ENCODE data around the gene SH2D3A. TPM values are rescaled to one million over a fixed set of nuclear protein-coding genes. Genes with fewer than 3 reads are reported as not detected.
A peak's percentile ranks its signal among the peaks of the same experiment; 100 is the strongest.

Gene SH2D3A
- total RNA-seq, 1 experiment from 2014 or later = 30.3 TPM

DNA sequence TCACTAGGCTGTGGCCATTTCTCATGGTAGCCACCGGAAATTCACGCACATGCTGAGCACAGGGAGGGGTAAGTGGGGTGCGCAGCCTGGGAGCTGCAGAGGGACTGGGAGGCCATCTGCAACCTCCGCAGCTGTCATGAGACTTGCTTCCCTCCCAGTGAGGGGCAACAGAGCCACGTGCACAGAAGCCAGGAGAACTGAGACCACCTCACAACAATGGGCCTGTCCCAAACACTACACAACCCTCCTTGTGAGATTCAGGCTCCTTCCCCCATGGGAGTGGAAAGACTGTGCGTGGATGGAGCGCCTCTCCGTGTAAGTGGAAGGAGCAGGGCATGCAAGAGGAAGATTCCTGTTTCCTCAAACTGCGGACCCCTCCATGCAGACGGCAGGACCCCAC lies 55.6 kb downstream of the SH2D3A start:
- Mint-ChIP-seq H3K27me3 (ENCODE audit: low read depth) (peaks cover 40% of the 10 kb centered on the region), H3K27ac (no peak overlapping the region), H3K4me1 (peaks cover 13% of the 10 kb centered on the region), H3K9me3 (no peaks in the 10 kb centered on the region), H3K4me3 (no peak overlapping the region), H3K36me3 (no peaks in the 10 kb centered on the region)
- ATAC-seq = no peak
- TF ChIP-seq, protein P1, sequence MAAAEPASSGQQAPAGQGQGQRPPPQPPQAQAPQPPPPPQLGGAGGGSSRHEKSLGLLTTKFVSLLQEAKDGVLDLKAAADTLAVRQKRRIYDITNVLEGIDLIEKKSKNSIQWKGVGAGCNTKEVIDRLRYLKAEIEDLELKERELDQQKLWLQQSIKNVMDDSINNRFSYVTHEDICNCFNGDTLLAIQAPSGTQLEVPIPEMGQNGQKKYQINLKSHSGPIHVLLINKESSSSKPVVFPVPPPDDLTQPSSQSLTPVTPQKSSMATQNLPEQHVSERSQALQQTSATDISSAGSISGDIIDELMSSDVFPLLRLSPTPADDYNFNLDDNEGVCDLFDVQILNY (CRISPR knock-in tag; IDR thresholded peaks at IDR 0.05) = no peak
- TF ChIP-seq RORB (CRISPR knock-in tag; IDR thresholded peaks at IDR 0.05) (no peak), GTF2I (CRISPR knock-in tag; conservative IDR thresholded peaks at IDR 0.05) (no peak), PRRX2 (CRISPR knock-in tag; IDR thresholded peaks at IDR 0.05) (no peak), TCF7 (CRISPR knock-in tag; IDR thresholded peaks at IDR 0.05; ENCODE audit: low read depth) (no peak), TP53 (CRISPR knock-in tag; IDR thresholded peaks at IDR 0.05) (no peak), EMX1 (CRISPR knock-in tag; IDR thresholded peaks at IDR 0.05) (no peak), NR3C1 (CRISPR knock-in tag; conservative IDR thresholded peaks at IDR 0.05; ENCODE audit: low read depth) (no peak), KAT7 (CRISPR knock-in tag; IDR thresholded peaks at IDR 0.05; ENCODE audit: borderline replicate concordance) (no peak)
- DNase-seq (ENCODE audit: low spot score) = no peak
- ChIA-PET POLR2A (no interaction called here), CTCF (interaction anchor here (0.8 to 1.1 kb wide), 7 partner anchors 9 to 235 kb away, joined by 3 to 5 read pairs (median 4); partner anchors contain the start of genes C3 and VAV1)

- H3K9me3 Mint-ChIP-seq = no peaks in the 10 kb centered on the region
- DNase-seq (ENCODE audit: low spot score) (no peak), ATAC-seq (no peak)
- CTCF ChIA-PET = interaction anchor here (0.7 to 1.1 kb wide), 10 partner anchors 10 to 235 kb away, joined by 3 to 5 read pairs (median 4); partner anchors contain the start of genes C3, GPR108 and VAV1
- peak overlapping the region; percentile 59 for H3K4me3 Mint-ChIP-seq
- H3K36me3 Mint-ChIP-seq = no peaks in the 10 kb centered on the region
- H3K4me1 Mint-ChIP-seq = peaks cover 13% of the 10 kb centered on the region
- H3K27me3 Mint-ChIP-seq (ENCODE audit: low read depth) = peaks cover 40% of the 10 kb centered on the region
- POLR2A ChIA-PET = no interaction called here
- TF ChIP-seq, protein P2, sequence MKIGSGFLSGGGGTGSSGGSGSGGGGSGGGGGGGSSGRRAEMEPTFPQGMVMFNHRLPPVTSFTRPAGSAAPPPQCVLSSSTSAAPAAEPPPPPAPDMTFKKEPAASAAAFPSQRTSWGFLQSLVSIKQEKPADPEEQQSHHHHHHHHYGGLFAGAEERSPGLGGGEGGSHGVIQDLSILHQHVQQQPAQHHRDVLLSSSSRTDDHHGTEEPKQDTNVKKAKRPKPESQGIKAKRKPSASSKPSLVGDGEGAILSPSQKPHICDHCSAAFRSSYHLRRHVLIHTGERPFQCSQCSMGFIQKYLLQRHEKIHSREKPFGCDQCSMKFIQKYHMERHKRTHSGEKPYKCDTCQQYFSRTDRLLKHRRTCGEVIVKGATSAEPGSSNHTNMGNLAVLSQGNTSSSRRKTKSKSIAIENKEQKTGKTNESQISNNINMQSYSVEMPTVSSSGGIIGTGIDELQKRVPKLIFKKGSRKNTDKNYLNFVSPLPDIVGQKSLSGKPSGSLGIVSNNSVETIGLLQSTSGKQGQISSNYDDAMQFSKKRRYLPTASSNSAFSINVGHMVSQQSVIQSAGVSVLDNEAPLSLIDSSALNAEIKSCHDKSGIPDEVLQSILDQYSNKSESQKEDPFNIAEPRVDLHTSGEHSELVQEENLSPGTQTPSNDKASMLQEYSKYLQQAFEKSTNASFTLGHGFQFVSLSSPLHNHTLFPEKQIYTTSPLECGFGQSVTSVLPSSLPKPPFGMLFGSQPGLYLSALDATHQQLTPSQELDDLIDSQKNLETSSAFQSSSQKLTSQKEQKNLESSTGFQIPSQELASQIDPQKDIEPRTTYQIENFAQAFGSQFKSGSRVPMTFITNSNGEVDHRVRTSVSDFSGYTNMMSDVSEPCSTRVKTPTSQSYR (CRISPR knock-in tag; IDR thresholded peaks at IDR 0.05) = no peak
- TF ChIP-seq, protein P3, sequence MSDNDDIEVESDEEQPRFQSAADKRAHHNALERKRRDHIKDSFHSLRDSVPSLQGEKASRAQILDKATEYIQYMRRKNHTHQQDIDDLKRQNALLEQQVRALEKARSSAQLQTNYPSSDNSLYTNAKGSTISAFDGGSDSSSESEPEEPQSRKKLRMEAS (CRISPR knock-in tag; IDR thresholded peaks at IDR 0.05) = peak; percentile 12; the same call in 1 of the 2 replicates
- TF ChIP-seq SOX15 (CRISPR knock-in tag; IDR thresholded peaks at IDR 0.05) (no peak), CTCF (IDR thresholded peaks at IDR 0.05) (no peak), ELF4 (CRISPR knock-in tag; IDR thresholded peaks at IDR 0.05; ENCODE audit: low read depth) (no peak)
- TF ChIP-seq, protein P4, sequence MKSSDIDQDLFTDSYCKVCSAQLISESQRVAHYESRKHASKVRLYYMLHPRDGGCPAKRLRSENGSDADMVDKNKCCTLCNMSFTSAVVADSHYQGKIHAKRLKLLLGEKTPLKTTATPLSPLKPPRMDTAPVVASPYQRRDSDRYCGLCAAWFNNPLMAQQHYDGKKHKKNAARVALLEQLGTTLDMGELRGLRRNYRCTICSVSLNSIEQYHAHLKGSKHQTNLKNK (CRISPR knock-in tag; IDR thresholded peaks at IDR 0.05) = no peak
- H3K27ac Mint-ChIP-seq = no peak overlapping the region
Observed at GRCh38 chr19:6711078-6711361, 56.2 kb downstream of the SH2D3A start.

- ATAC-seq (peak; percentile 84), DNase-seq (ENCODE audit: low spot score) (peak; percentile 49)
- H3K27ac Mint-ChIP-seq = no peak overlapping the region
- H3K4me1 Mint-ChIP-seq = peaks cover 13% of the 10 kb centered on the region
- H3K4me3 Mint-ChIP-seq = peak overlapping the region; percentile 59
- ChIA-PET POLR2A (no interaction called here), CTCF (interaction anchor here (0.7 to 1.1 kb wide), 10 partner anchors 10 to 234 kb away, joined by 3 to 5 read pairs (median 4); partner anchors contain the start of genes C3, GPR108 and VAV1)
- no peaks in the 10 kb centered on the region for H3K9me3 Mint-ChIP-seq
- H3K27me3 Mint-ChIP-seq (ENCODE audit: low read depth) = peaks cover 40% of the 10 kb centered on the region
- TF ChIP-seq FOXP4 (CRISPR knock-in tag; IDR thresholded peaks at IDR 0.05) = no peak
- TF ChIP-seq SP1 (CRISPR knock-in tag; conservative IDR thresholded peaks at IDR 0.05) = peak; percentile 38; the same call in 1 of the 2 replicates
- TF ChIP-seq, protein P5, sequence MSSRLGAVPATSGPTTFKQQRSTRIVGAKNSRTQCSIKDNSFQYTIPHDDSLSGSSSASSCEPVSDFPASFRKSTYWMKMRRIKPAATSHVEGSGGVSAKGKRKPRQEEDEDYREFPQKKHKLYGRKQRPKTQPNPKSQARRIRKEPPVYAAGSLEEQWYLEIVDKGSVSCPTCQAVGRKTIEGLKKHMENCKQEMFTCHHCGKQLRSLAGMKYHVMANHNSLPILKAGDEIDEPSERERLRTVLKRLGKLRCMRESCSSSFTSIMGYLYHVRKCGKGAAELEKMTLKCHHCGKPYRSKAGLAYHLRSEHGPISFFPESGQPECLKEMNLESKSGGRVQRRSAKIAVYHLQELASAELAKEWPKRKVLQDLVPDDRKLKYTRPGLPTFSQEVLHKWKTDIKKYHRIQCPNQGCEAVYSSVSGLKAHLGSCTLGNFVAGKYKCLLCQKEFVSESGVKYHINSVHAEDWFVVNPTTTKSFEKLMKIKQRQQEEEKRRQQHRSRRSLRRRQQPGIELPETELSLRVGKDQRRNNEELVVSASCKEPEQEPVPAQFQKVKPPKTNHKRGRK (CRISPR knock-in tag; IDR thresholded peaks at IDR 0.05; ENCODE audit: borderline replicate concordance) = peak; percentile 87
- no peak for TF ChIP-seq IRF2 (CRISPR knock-in tag; IDR thresholded peaks at IDR 0.05; ENCODE audit: borderline replicate concordance, low read depth)
- no peak for TF ChIP-seq NFATC4 (CRISPR knock-in tag; IDR thresholded peaks at IDR 0.05)
- TF ChIP-seq, protein P3 (CRISPR knock-in tag; IDR thresholded peaks at IDR 0.05) = peak; percentile 43; the same call in 1 of the 2 replicates
- no peak for TF ChIP-seq ZNF138 (CRISPR knock-in tag; conservative IDR thresholded peaks at IDR 0.05)
- no peak for TF ChIP-seq FOXK1 (CRISPR knock-in tag; IDR thresholded peaks at IDR 0.05)
- H3K36me3 Mint-ChIP-seq = no peaks in the 10 kb centered on the region
Observed at GRCh38 chr19:6710273-6711077, 56.8 kb downstream of the SH2D3A start.
